WTC11 (cell line): ENCODE measurements around the gene C6orf118. TPM values are rescaled to one million over a fixed set of nuclear protein-coding genes. Genes with fewer than 3 reads are reported as not detected.

Experiments used
- IRF2 ChIP-seq: sonication (generic); formaldehyde crosslinking; IDR thresholded peaks from 2 replicates; pipeline ENCODE4 v1.8.0; 2022; ENCODE audit warnings: low read depth, missing genetic modification reagents, borderline replicate concordance
- ZNF232 ChIP-seq: sonication (generic); formaldehyde crosslinking; IDR thresholded peaks from 2 replicates; pipeline ENCODE4 v1.8.0; 2022; ENCODE audit warnings: mild to moderate bottlenecking, missing genetic modification reagents
- total RNA-seq: library from RNA; stranded (reverse); gene quantifications from 3 replicates; pipeline ENCODE4 v1.2.3, GENCODE V29; 2021
- TF ChIP-seq, protein P1 (sequence below): sonication (generic); formaldehyde crosslinking; conservative IDR thresholded peaks from 2 replicates; pipeline ENCODE4 v1.8.1; 2022; ENCODE audit warnings: mild to moderate bottlenecking, missing genetic modification reagents
- TF ChIP-seq, protein P2 (sequence below): sonication (generic); formaldehyde crosslinking; IDR thresholded peaks from 2 replicates; pipeline ENCODE4 v1.8.0; 2022; ENCODE audit warnings: mild to moderate bottlenecking, missing genetic modification reagents

The C6orf118 gene
- total RNA-seq, 1 experiment from 2014 or later = 0.22 TPM

DNA sequence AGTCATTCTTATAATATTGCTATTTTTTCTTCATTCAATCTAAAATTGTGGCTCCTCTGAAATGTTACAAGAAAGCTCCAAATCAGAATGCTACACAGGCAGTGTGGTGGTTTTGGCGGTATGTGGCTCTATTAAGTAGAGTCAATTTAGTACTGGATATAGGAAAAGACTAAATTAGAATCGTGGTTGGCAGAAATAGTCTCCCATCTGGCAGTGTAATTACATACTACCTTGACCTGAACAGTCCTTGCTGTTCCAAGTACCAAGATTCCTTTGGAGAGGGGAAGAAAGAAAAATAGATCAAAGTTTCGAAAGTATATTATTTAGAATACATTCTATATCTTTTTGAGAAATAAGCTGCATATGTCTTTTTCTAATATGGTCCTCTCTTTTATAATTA is 78.2 kb downstream of the C6orf118 start (continued):
- no peak for TF ChIP-seq ZNF232 (CRISPR knock-in tag)
- TF ChIP-seq, protein P1, sequence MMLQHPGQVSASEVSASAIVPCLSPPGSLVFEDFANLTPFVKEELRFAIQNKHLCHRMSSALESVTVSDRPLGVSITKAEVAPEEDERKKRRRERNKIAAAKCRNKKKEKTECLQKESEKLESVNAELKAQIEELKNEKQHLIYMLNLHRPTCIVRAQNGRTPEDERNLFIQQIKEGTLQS (CRISPR knock-in tag) = no peak
- no peak for TF ChIP-seq IRF2 (CRISPR knock-in tag)
- TF ChIP-seq, protein P2, sequence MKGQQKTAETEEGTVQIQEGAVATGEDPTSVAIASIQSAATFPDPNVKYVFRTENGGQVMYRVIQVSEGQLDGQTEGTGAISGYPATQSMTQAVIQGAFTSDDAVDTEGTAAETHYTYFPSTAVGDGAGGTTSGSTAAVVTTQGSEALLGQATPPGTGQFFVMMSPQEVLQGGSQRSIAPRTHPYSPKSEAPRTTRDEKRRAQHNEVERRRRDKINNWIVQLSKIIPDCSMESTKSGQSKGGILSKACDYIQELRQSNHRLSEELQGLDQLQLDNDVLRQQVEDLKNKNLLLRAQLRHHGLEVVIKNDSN (CRISPR knock-in tag) = no peak
